NCI-H524 (cell line): ENCODE measurements around the gene FGFBP1.
"Not testable (repeated sequence)": the region's sequence is repeated elsewhere in the genome, so short reads cannot be mapped to it uniquely, and the experiment has no call there.

Experiments
- DNase-seq, 2 experiments: peaks; one replicate each; lab custom pipeline; 2025; lab: John Stamatoyannopoulos, UW

FGFBP1 gene

DNA sequence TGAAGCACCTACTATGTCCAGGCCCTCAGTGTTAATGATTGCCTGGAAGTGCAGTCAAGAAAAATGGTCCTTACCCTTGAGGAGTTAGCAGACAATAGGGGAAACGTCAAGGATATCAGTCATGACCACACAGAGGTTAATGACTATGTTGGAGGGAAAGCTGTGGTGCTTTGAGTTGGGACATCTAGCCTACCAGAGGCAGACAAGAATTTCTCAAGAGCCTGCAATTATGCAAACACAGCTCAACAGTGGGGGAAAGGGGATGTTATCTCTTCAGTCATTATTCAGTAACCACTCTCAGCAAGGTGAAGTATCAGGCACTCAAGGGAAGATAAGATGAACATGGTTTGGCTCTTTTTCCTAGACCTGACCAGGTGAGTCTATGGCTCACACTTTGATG is 7.0 kb upstream of the FGFBP1 start:
- DNase-seq: no peak

DNA sequence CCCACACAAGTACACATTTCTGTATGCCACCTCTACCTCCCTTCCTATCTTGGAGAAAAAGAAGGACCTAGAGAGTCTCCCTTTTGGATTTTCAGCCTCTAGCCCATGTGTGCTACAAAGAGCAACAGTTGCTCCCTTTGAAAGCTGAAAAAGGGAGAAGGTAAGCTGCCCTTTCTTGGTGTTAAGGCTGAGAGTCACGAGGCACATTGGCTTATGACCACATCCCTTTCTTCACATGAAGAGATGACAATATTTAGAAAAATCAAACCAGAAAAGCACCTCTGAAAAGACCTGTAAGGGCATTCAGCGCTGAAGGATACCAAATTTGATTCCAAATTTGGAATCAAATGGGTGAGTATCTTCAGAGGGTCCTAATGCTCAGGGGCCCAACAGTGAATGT is 6.4 kb upstream of the FGFBP1 start:
- no peak for DNase-seq

DNA sequence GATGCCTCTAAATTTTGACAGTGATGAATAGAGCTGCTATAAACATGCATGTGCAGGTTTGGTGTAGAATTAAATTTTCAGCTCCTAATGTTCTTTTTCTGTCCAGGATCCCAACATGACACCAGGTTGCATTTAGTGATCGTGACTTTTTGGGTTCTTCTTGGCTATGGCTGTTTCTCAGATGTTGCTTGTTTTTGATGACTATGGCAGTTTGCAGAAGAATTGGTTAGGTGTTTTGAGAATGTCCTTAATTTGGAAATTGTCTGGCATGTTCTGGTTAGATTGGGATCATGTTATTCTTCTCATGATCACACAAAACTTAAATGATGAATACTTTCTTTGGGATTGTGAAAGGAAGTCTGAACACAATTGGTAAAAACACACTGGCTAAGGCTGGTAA is 3.7 kb upstream of the FGFBP1 start:
- no peak for DNase-seq

DNA sequence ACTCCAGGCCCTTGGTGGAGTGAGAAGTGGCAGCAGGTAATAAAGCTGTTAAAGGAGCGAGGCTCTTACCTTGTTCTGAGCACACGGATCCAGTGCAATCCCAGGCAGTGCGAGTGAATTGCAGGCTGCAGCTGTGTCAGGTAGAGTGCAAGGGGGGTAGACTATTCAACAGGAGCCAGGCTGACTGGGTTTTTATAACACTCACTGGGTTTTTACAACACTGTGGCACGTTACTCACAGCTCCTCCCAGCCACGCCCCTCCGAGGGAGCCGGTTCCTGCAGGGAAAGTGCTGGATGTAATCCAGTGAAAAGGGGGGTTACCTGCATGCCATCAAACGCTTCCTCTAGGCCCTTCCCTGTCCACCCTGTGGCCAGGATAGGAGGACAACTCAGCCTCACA is 358 bp downstream of the FGFBP1 start:
- no peak for DNase-seq

DNA sequence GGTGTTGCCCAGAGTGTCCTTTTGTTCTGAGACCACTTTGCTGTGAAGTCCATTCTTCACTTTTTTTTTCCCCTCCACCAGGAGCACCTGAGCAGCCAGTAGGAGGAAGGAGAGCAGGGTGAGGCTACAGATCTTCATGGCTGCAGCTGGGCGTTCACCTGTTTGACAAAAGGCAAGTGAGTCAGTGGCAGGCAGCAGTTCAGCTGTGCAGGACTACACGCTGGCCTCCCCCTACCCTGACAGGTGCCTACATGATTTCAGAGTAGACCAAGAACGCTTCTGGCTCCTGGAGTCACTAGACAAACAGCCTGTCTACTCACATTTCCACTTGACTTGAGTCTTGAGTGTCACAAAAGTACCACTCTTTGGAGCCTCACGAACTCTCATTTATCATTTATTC is 2.0 kb downstream of the FGFBP1 start:
- peak in 1 of 2 experiments; percentile 57 for DNase-seq

DNA sequence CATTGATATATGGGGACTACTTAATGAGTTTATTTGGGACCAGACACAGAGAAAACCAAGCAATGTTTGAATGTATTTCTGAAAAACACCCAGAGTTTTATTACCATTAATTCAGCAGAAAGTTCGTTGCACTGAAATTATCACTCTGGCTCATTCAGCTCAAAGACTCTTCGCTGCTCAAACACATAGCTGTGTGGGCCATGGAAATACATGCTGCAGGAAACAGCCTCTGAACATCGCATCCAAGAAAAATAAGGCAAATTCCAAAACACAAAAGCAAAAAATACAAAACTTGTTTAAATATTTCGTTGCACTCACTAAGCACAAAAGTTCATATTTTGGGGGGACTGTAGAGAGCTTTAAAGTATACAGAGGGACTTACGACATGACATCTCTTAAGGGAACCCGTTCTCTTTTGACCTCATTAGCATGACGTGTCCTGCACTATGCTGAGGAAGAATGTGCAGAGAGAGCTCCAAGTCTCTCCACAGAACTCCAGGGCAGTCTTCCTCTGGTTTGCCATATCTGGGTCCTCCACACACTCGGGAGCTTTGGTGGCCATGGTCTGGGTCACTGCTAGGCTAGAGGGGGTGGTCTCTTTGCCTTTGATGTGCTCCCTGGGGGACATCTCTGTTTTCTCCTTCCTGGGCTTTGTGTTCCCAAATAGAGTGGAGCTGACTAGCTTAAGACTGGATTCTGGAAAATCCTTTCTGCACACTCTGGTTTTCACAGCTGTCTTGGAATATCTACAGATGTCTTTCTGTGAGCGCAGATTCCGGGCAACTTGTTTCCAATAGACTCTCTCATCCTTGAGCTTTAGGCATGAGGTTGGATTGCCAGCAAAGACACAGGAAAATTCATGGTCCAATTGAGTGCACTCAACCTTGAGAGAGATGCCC is 2.8 kb downstream of the FGFBP1 start:
- no peak for DNase-seq

DNA sequence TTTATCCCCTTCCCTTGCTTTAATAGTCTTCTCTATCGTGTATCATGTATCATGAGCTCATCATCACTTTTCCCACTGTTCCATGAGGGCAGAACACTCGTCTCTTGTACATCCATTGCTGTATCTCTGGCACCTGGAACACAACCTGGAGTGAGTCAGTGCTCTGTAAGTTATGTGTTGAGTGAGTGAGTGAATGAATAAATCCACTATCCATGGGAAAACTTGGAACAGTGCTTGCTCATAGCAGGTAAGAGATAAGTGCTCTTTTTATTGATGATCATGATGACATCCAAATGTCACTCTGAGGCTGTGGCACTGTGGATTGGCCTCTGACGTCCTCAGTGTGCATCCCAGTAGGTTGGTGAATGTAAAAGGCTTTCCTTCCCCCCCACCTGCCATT is 4.3 kb downstream of the FGFBP1 start:
- DNase-seq: no peak

DNA sequence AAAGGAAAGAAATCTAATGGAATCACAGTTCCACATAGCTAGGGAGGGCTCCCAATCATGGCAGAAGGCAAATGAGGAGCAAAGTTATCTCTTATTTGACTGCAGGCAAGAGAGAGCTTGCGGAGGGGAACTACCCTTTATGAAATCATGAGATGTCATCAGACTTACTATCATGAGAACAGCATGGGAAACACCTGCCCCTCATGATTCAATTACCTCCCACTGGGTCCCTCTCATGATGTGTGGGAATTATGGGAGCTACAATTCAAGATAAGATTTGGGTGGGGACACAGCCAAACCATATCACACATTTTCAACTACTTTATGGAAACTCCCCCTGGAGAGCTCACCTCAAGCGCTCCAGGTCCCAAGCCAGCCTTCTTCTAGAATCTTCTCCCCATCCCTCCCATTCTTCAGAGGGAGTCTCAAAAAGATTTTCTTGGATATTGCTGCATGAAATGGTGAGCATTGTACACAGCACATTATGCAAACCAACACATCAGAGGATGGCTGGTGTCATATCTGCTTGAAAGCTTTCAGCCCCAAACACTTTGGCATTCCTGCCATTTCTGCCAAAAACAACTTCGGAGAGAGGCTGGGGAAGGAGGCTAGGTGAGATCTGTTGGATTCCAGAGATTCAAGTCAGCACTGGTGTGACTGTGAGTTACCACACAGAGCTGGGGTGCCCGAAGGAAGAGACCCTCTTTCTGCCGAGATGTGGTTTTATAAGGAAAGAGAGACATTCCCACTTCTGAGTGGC is 6.9 kb downstream of the FGFBP1 start:
- no peak for DNase-seq

DNA sequence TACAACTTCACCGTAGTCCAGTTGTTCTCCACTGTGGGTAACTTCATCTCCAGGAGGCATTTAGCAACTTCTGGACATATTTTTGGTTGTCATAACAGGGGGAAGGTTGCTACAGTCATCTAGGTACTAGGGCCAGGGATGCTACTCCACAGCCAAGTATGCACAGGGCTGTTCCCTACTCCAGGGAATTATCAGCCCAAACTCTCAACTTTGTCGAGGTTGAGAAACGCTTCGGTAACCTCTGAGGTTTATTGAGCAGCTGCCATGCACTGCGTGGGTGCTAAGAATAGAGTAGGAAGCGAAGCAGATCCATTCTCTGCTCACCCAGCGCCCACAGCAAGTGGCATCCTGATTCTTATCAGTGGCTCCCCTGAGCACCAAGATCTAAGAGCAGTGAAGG is 8.2 kb downstream of the FGFBP1 start:
- DNase-seq: no peak

DNA sequence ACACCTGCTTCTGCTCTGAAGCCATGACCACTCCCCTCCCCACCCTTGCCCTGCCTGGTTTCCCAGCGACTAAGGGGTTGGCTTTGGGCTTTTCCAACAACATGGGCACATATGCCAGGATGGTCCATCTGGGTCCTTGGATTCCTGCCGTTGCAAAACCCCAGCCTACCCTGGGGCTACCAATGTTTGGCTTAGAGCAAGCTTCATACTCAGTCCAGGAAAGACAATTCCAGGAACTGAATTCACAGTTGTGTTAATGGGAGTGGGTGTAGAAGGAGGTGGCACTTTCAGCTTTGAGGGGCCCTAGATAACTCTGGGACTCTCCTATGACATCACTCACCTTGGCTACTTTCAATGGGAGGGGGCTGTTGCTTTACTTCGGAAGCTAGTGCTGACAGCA is 9.0 kb downstream of the FGFBP1 start:
- DNase-seq: no peak

DNA sequence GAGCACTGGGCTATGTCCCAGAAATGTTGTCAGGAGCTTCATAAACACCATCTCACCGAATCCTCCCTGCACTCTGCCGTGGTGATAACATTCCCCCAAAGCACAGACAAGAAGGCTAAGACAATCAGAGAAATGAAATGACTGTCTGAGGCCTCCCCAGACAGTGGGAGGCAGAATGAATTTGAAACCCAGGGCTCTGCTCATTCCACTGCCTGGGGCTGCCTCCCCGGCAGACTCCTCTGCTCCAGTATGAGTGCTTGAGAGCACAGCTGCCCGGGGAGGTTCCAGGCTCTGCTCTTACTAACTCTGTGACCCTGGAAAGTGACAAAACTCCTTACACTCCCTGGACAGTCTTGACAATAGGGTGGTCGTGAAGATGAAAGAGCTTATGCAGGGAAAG is 9.7 kb downstream of the FGFBP1 start:
- no peak for DNase-seq

DNA sequence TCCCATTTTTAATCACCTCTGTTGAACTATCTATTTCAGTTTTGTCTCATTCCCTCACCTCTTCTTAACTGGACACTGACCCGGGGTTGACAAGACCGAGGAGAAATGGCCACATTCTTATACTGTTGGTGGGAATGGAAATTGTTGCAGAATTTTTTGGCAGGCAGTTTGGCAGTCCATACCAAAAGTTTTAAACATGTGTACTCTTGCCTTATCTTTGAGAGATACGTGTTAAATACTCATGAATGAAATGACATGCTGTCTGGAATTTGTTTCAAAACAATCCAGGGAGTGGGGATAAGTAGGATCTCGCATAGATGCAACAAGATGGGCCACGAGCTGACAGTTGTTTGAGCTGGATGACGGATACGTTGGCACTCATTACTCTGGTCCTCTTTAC is 12.1 kb downstream of the FGFBP1 start:
- DNase-seq: no peak

DNA sequence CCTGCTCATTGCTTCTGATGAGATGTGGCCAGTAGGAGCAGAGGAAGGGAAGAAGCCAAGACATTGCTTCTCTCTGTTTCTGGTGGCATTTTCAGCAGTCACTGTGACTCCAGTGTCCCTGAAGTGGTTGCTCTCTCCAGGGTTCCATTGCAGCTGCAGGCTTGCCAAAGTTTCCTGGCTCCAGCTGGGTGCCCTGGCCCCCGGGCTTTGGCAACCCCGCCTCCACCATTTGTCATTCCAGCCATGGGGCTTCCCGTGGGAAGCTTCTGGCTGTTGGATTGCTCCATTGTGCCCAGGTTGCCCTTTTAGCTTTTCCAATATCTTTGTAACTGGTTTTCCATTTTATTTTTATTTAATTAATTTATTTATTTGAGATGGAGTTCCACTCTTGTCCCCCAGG is 12.7 kb downstream of the FGFBP1 start:
- no peak for DNase-seq

DNA sequence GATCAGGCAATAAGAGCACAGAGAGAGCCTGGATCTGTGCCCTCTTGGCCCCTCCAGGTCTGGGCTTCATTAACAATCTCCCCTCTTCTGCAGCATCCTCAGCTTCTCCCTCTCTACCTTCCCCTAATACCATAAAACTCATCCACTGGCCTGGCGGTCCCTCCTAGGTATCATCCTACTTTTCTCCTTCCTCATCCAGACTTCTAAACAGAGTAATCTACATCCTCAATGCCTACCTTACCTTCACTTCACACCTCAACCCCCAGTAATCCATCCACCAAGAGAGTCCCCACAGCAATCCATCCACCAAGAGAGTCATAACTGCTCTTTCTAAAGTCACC is 17.0 kb downstream of the FGFBP1 start:
- no peak for DNase-seq

DNA sequence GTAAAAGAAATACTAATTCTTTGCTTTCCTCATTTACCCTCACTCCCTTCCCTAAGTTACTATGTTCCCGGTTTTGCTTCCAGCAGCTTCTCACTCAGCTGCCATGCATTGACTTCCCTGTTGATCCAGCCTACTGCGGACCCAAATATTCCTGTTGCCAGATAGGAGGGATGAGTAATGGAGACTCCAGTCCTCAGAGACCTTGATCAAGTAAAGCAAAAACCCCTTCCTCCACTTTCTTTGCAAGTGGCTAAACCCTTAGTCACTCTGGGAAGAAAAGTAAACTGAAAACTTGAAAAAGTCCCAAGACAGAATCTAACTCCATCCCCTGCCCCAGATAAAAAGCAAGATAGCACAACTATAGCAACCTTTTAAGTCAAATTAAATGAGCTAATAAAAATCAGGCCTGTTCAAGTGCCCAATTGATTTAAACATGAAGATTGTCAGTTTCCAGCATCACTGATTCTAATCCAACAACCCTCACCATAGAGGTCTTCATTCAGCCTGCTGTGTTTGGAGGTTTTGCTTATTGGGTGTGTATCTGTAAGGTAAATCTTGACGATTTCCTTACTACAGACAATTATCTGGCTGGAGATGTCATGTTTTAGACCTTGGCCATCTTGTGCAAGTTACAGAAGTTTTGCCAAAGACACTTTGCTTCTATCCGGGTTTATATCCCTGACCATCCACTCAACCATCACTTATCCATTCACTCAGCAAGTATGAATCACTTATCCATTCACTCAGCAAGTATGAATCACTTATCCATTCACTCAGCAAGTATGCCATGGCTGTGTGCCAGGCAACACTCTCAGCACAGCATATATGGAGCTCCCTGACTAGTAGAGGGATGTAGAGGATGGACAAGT is 17.6 kb downstream of the FGFBP1 start:
- DNase-seq: peak in 1 of 2 experiments; percentile 8

DNA sequence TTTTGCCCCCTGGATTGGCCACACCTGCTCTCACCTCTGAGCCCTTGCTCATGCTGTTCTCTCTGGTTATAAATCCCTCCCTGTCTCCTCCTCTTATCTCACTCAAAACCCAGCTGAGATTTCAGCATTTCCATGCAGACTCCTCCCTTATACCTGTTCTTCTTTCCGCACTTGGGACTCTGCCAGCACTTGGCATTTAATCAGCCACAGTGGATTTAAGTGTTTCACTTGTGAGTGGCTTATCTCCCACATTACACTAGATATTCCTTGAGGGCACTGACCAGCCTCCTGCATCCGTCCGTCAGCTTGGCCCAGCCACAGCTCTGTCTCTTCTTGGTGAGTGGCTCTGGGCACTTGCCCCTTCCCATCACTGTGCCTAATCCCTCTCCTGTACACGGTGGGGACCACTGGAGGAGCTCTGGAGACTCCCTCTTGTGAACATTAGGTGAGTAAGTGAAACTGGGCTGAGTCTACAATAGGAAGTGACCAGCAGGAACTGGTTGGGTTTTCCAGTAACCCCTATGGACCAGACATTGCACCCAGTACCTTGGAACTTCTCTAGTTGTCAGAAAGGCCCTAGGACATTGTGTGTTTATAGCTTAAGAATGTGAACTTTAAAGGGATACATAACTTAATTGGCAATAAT is 19.9 kb downstream of the FGFBP1 start:
- peak in 1 of 2 experiments; percentile 12 for DNase-seq

DNA sequence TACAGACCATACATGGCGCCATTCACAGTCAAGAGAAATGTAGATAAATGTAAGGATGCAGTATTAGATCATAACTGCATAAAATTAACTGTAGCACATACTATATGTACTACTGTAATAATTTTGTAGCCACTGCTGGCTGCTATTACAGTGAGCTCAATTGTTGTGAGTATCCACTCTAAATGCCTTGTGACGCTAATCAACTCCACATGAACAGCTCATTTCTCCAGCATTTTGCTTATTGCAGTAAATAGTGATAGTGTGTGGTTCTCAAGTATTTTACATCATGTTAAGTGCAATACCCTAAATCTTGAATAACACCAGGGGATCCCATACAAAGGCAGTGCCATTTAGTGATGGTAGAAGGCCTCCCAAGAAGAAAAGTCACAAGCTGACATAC is 21.2 kb downstream of the FGFBP1 start:
- DNase-seq: no peak

DNA sequence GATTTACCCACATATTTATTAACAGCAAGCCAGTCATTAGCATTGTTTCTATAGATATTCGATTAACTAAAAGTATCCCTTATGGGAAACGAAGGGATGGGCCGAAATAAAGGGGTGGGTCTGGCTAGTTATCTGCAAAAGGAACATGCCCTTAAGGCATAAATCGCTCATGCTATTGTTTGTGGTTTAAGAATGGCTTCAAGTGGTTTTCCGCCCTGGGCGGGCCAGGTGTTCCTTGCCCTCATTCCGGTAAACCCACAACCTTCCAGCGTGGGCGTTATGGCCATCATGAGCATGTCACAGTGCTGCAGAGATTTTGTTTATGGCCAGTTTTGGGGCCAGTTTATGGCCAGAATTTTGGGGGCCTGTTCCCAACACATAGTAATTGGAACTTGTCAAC is 22.2 kb downstream of the FGFBP1 start:
- not testable (repeated sequence) for DNase-seq

DNA sequence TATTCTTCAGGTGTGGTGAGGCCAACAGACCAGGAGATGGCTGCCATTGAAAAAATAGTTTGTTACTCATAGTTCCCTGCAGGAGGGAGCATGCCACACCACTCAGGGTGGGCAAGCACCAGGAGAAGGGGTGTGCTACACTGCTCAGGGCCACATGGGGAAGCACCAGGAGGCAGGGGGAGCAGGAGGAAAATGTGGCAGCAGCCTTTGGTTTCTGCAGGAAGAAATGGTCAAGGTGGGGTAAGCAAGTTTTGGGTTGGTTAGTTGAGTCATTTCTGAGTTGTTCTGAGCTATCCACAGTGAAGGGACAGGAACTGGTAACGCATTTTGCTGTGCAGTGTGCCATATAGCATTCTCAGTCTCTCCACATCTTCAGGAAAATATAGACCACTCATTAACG is 23.8 kb downstream of the FGFBP1 start:
- no peak for DNase-seq

DNA sequence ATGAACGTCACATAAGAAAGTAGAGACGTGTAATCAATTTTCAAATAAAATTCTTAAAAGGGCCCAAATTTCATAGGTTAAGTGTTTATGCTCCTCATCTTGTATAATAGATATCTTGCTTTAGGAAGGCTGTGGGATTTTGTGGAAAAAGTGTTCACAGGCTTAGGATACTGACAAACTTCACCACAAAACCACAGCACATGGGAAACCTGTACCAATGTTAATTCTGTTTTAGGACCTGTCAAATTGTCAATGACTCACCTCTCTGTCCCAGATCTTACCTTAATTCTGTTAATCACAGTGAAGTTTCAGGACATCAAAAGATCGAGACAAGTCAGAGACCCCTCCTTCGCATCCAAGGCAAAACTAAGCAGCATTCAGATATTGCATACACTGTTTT is 24.2 kb downstream of the FGFBP1 start:
- no peak for DNase-seq

DNA sequence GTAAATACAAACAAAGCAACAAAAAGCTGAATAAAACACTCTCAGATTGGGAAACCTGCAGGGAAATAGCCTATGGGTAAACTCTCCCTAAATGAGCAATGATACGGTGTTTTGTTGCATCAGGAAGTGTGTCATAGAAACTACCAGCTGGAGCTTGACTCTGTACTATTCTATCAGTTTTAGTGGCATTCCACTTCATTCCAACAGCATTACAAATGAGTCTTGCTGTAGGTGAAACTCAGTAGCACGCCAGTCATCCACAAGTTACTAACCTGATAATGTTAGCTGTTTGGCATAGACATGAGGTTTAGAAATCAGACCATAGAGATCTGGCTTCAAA is 24.9 kb downstream of the FGFBP1 start:
- no peak for DNase-seq

DNA sequence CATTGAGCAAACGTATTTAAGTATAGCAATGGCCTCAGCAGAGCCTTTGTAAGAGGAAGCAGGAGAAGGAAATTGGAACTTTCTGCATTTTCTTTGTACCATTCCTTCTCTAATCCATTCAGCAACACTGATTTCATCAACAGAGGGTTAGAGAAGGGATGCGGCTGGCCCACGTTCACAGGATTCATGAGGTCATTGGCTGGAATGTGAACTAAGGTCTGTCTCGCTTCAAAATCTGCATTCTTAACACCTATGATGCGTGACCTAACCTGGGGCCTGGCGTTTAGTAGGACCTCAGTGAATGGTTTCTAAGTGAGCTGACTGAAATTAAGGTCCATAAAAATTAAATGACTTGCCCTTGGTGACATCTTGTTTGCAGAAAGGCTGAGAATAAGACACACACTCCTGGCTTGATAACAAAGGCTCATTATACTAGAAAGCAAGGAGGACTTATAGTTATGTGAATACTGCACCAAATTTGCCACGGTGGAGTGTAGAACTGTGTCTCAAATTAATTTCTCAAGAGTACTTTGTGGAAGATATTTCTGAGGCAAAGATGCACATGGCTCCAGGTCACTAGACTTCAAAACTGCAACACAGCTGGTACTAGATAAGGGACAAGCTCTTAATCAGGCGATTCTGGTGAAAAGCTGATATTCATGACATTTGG is 25.4 kb downstream of the FGFBP1 start:
- no peak for DNase-seq
